Activated T-cell treated with anti-CD3 and anti-CD28 coated beads, Interleukin-2, amount 50 U/mL, for 24 hours (primary cell): ENCODE results near the gene ADGRV1.

Experiments
- DNase-seq: peaks from one replicate; pipeline ENCODE4 v3.0.0-alpha.2; 2020
- H3K27ac Mint-ChIP-seq: 2 replicates; pipeline ENCODE4 v1.8.0; 2020; ENCODE audit warnings: mild to moderate bottlenecking, mixed read lengths
- H3K27me3 Mint-ChIP-seq: 2 replicates; pipeline ENCODE4 v1.8.0; 2020; ENCODE audit warnings: mixed read lengths
- H3K36me3 Mint-ChIP-seq: 2 replicates; pipeline ENCODE4 v1.8.0; 2020; ENCODE audit warnings: low read depth, mixed read lengths
- H3K4me1 Mint-ChIP-seq: 2 replicates; pipeline ENCODE4 v1.8.0; 2020; ENCODE audit warnings: low read depth, mixed read lengths
- H3K4me3 Mint-ChIP-seq: 2 replicates; pipeline ENCODE4 v1.8.0; 2020; ENCODE audit warnings: mild to moderate bottlenecking, moderate library complexity, mixed read lengths
- H3K9me3 Mint-ChIP-seq: 2 replicates; pipeline ENCODE4 v1.8.0; 2020; ENCODE audit warnings: mixed read lengths

Gene ADGRV1

GRCh38 chr5:91133183-91133582 is 574.6 kb downstream of the ADGRV1 start:
- Mint-ChIP-seq H3K4me1 (no peaks in the 10 kb centered on the region), H3K4me3 (no peak overlapping the region), H3K27ac (no peak overlapping the region), H3K27me3 (peaks cover 19% of the 10 kb centered on the region), H3K36me3 (no peaks in the 10 kb centered on the region), H3K9me3 (no peaks in the 10 kb centered on the region)
- DNase-seq = no peak

- H3K9me3 Mint-ChIP-seq = no peaks in the 10 kb centered on the region
- DNase-seq = no peak
Observed at GRCh38 chr5:91135475-91136248, 577.1 kb downstream of the ADGRV1 start.

GRCh38 chr5:91136271-91136670 is 577.7 kb downstream of the ADGRV1 start:
- H3K4me3 Mint-ChIP-seq = no peak overlapping the region
- peaks cover 15% of the 10 kb centered on the region for H3K27me3 Mint-ChIP-seq

More at GRCh38 chr5:91135475-91136248, 577.1 kb downstream of the ADGRV1 start:
- no peak overlapping the region for H3K27ac Mint-ChIP-seq
- H3K36me3 Mint-ChIP-seq = no peaks in the 10 kb centered on the region
- H3K4me3 Mint-ChIP-seq = no peak overlapping the region
- peaks cover 15% of the 10 kb centered on the region for H3K27me3 Mint-ChIP-seq
- H3K4me1 Mint-ChIP-seq = peaks cover 1% of the 10 kb centered on the region

GRCh38 chr5:91137647-91138046 is 579.0 kb downstream of the ADGRV1 start:
- no peaks in the 10 kb centered on the region for H3K9me3 Mint-ChIP-seq
- no peaks in the 10 kb centered on the region for H3K36me3 Mint-ChIP-seq
- H3K4me3 Mint-ChIP-seq = no peak overlapping the region
- H3K27ac Mint-ChIP-seq = no peak overlapping the region
- peaks cover 5% of the 10 kb centered on the region for H3K4me1 Mint-ChIP-seq
- DNase-seq = no peak
- H3K27me3 Mint-ChIP-seq = peaks cover 12% of the 10 kb centered on the region

More at GRCh38 chr5:91136271-91136670, 577.7 kb downstream of the ADGRV1 start:
- H3K36me3 Mint-ChIP-seq = no peaks in the 10 kb centered on the region
- H3K9me3 Mint-ChIP-seq = no peaks in the 10 kb centered on the region
- peaks cover 1% of the 10 kb centered on the region for H3K4me1 Mint-ChIP-seq
- no peak for DNase-seq
- no peak overlapping the region for H3K27ac Mint-ChIP-seq

- Mint-ChIP-seq H3K27ac (no peak overlapping the region), H3K4me3 (no peak overlapping the region), H3K36me3 (no peaks in the 10 kb centered on the region), H3K9me3 (no peaks in the 10 kb centered on the region), H3K4me1 (peaks cover 5% of the 10 kb centered on the region), H3K27me3 (peaks cover 4% of the 10 kb centered on the region)
- DNase-seq = no peak
Observed at GRCh38 chr5:91139572-91140200, 581.1 kb downstream of the ADGRV1 start.

GRCh38 chr5:91140657-91141056 is 582.1 kb downstream of the ADGRV1 start:
- Mint-ChIP-seq H3K4me1 (peaks cover 5% of the 10 kb centered on the region), H3K27me3 (peaks cover 3% of the 10 kb centered on the region), H3K36me3 (no peaks in the 10 kb centered on the region), H3K27ac (no peak overlapping the region), H3K4me3 (no peak overlapping the region), H3K9me3 (no peaks in the 10 kb centered on the region)
- DNase-seq = no peak

- H3K4me3 Mint-ChIP-seq = no peak overlapping the region
- H3K4me1 Mint-ChIP-seq = peaks cover 5% of the 10 kb centered on the region
- no peak for DNase-seq
- no peaks in the 10 kb centered on the region for H3K27me3 Mint-ChIP-seq
- H3K27ac Mint-ChIP-seq = no peak overlapping the region
- no peaks in the 10 kb centered on the region for H3K9me3 Mint-ChIP-seq
- no peaks in the 10 kb centered on the region for H3K36me3 Mint-ChIP-seq
Observed at GRCh38 chr5:91141642-91142041, 583.0 kb downstream of the ADGRV1 start.

- H3K27me3 Mint-ChIP-seq = no peaks in the 10 kb centered on the region
- H3K36me3 Mint-ChIP-seq = no peaks in the 10 kb centered on the region
- no peak overlapping the region for H3K27ac Mint-ChIP-seq
- H3K4me1 Mint-ChIP-seq = peaks cover 5% of the 10 kb centered on the region
- H3K4me3 Mint-ChIP-seq = no peak overlapping the region
- no peaks in the 10 kb centered on the region for H3K9me3 Mint-ChIP-seq
- DNase-seq = no peak
Observed at GRCh38 chr5:91142386-91142785, 583.8 kb downstream of the ADGRV1 start.

GRCh38 chr5:91142819-91143218 is 584.2 kb downstream of the ADGRV1 start:
- DNase-seq = no peak
- no peaks in the 10 kb centered on the region for H3K36me3 Mint-ChIP-seq
- H3K27me3 Mint-ChIP-seq = peaks cover 3% of the 10 kb centered on the region
- no peak overlapping the region for H3K27ac Mint-ChIP-seq
- H3K4me1 Mint-ChIP-seq = peaks cover 5% of the 10 kb centered on the region
- H3K4me3 Mint-ChIP-seq = no peak overlapping the region
- no peaks in the 10 kb centered on the region for H3K9me3 Mint-ChIP-seq

- H3K9me3 Mint-ChIP-seq = no peaks in the 10 kb centered on the region
- H3K27me3 Mint-ChIP-seq = peaks cover 6% of the 10 kb centered on the region
- H3K36me3 Mint-ChIP-seq = no peaks in the 10 kb centered on the region
- no peak overlapping the region for H3K4me3 Mint-ChIP-seq
- H3K4me1 Mint-ChIP-seq = peaks cover 5% of the 10 kb centered on the region
- DNase-seq = no peak
- H3K27ac Mint-ChIP-seq = no peak overlapping the region
Observed at GRCh38 chr5:91143840-91144239, 585.2 kb downstream of the ADGRV1 start.

GRCh38 chr5:91144491-91145332 is 586.1 kb downstream of the ADGRV1 start:
- Mint-ChIP-seq H3K36me3 (no peaks in the 10 kb centered on the region), H3K27ac (no peak overlapping the region), H3K4me3 (no peak overlapping the region), H3K4me1 (peaks cover 5% of the 10 kb centered on the region), H3K9me3 (no peaks in the 10 kb centered on the region), H3K27me3 (peaks cover 9% of the 10 kb centered on the region)
- no peak for DNase-seq

- DNase-seq = no peak
- Mint-ChIP-seq H3K4me3 (no peak overlapping the region), H3K27me3 (peaks cover 11% of the 10 kb centered on the region), H3K27ac (no peak overlapping the region), H3K36me3 (no peaks in the 10 kb centered on the region), H3K4me1 (peaks cover 6% of the 10 kb centered on the region), H3K9me3 (no peaks in the 10 kb centered on the region)
Observed at GRCh38 chr5:91145333-91145620, 586.7 kb downstream of the ADGRV1 start.

- Mint-ChIP-seq H3K27ac (no peak overlapping the region), H3K4me3 (no peak overlapping the region), H3K9me3 (no peaks in the 10 kb centered on the region), H3K27me3 (peaks cover 11% of the 10 kb centered on the region), H3K4me1 (peaks cover 8% of the 10 kb centered on the region), H3K36me3 (no peaks in the 10 kb centered on the region)
- no peak for DNase-seq
Observed at GRCh38 chr5:91146230-91146629, 587.6 kb downstream of the ADGRV1 start.

- peaks cover 11% of the 10 kb centered on the region for H3K27me3 Mint-ChIP-seq
- H3K9me3 Mint-ChIP-seq = no peaks in the 10 kb centered on the region
- no peak for DNase-seq
- H3K27ac Mint-ChIP-seq = no peak overlapping the region
- no peaks in the 10 kb centered on the region for H3K36me3 Mint-ChIP-seq
- H3K4me1 Mint-ChIP-seq = peaks cover 8% of the 10 kb centered on the region
- H3K4me3 Mint-ChIP-seq = no peak overlapping the region
Observed at GRCh38 chr5:91146905-91147600, 588.5 kb downstream of the ADGRV1 start.
